ENCODE results near the gene MTIF3. TPM values are rescaled to one million over a fixed set of nuclear protein-coding genes. Genes with fewer than 3 reads are reported as not detected.

The MTIF3 gene
- total RNA-seq, 1 donor from 2014 or later, result 37.5 TPM

DNA sequence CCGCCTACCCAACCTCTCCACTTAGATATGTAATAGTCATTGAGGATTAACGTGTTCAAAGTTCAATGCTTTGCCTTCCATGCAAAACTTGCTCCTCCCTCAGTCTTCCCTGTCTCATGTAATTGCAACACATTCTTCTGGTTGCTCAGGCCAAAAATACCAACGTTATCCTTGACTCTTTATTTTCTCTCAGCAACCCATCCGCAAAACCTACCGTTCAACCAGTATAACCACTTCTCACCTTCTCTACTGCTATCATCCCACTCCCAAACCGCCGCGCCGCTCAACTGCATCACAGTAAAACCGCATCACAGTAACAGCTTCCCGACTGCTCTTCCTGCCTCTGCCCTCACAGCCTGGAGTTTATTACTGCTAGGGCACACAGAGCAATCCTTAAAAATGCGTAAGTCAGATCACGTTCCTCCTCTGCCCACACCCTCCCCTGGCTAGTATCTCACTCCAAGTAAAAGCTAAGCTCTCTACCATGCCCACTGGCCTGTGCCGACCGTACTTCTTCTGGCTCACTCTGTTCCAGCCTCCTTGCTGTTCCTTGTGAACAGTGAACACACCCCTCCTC, 8.2 kb downstream of the MTIF3 start:
- TF ChIP-seq, protein P1, sequence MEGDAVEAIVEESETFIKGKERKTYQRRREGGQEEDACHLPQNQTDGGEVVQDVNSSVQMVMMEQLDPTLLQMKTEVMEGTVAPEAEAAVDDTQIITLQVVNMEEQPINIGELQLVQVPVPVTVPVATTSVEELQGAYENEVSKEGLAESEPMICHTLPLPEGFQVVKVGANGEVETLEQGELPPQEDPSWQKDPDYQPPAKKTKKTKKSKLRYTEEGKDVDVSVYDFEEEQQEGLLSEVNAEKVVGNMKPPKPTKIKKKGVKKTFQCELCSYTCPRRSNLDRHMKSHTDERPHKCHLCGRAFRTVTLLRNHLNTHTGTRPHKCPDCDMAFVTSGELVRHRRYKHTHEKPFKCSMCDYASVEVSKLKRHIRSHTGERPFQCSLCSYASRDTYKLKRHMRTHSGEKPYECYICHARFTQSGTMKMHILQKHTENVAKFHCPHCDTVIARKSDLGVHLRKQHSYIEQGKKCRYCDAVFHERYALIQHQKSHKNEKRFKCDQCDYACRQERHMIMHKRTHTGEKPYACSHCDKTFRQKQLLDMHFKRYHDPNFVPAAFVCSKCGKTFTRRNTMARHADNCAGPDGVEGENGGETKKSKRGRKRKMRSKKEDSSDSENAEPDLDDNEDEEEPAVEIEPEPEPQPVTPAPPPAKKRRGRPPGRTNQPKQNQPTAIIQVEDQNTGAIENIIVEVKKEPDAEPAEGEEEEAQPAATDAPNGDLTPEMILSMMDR (IDR thresholded peaks at IDR 0.05), result no peak
- intact Hi-C loops (cut with DNase I), result no loop called here
- peaks cover 50% of the 10 kb centered on the region for H3K36me3 ChIP-seq
- H3K4me3 ChIP-seq, result no peak overlapping the region
- H3K4me1 ChIP-seq, result peaks cover 12% of the 10 kb centered on the region
- H3K9me3 ChIP-seq, result no peaks in the 10 kb centered on the region
- ATAC-seq (no peak), DNase-seq (no peak)
- H3K27me3 ChIP-seq (ENCODE audit: low read depth), result no peaks in the 10 kb centered on the region
- H3K27ac ChIP-seq, result no peak overlapping the region

DNA sequence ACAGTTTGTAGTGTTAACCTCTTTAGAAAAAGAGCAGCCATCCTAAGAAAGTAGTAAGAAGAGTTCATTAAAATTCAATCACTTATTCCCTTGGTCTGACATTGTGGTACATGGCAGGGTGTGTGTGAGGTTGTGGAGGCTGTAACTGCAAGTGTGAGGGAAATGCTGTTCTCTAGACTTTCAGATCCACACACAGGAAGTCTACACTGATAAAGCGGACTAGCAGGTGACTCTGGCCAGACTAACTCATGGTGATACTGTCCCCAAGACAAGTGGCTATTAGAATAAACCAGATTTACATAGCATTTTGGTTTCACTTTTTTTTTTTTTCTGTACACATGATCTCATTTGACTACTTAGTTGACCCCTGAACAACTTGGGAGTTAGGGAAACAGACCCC, 10.0 kb downstream of the MTIF3 start:
- TF ChIP-seq, protein P1 (IDR thresholded peaks at IDR 0.05), result no peak
- H3K4me3 ChIP-seq, result no peak overlapping the region
- peaks cover 66% of the 10 kb centered on the region for H3K36me3 ChIP-seq
- no peak overlapping the region for H3K27ac ChIP-seq
- no peak for ATAC-seq
- no peaks in the 10 kb centered on the region for H3K9me3 ChIP-seq
- H3K27me3 ChIP-seq (ENCODE audit: low read depth), result no peaks in the 10 kb centered on the region
- no peak for DNase-seq
- intact Hi-C loops (cut with DNase I), result no loop called here
- H3K4me1 ChIP-seq, result peaks cover 4% of the 10 kb centered on the region

DNA sequence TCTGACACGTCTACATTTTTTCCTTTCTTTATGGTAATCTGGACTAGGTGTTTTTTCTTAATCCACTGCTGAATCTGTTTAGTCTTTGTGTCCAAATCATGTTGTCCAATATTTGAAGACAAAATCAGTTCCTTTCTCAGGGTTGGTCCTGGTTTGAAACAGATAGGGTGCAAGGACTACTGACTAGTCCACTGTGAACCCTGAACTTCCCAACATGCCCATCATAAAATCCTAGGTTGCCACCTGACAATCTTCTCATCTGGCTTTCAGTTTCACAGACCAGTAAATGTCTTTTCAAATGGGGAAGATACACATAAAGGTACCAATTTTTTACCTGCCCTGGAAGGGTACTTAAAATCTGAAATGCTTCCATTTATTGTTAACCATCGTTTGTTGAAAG, 13.2 kb downstream of the MTIF3 start:
- Histone ChIP-seq H3K4me1 (peaks cover 4% of the 10 kb centered on the region), H3K4me3 (no peak overlapping the region), H3K27ac (no peak overlapping the region), H3K27me3 (ENCODE audit: low read depth) (no peaks in the 10 kb centered on the region), H3K9me3 (no peaks in the 10 kb centered on the region), H3K36me3 (peaks cover 86% of the 10 kb centered on the region)
- intact Hi-C loops (cut with DNase I), result no loop called here
- ATAC-seq (no peak), DNase-seq (no peak)
- TF ChIP-seq, protein P1 (IDR thresholded peaks at IDR 0.05), result no peak

DNA sequence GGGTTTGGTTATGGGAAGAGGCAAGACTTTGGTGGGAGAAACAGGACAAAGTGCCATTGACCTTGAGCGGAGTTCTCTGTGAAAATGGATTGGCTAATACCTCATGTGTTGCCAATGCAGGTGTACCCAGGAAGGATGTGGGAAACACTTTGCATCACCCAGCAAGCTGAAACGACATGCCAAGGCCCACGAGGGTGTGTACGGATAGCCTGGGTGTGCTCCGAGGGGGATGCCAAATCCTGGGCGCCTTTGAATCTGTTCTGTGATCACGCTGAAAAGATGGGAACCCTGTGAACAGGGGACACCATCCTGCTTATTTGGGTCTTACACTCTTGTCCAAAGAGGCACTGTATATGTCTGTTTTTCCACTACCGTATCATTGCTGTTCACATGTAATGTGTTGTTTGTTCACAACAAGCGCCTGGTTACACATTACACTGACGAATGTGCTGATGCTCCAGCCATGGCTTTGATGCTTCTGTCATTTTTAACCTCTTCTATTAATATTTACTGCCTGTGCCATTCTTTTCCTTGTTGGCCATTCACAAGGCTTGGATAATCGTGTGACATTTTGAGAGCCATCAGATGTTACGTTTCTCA, 17.7 kb downstream of the MTIF3 start:
- intact Hi-C loops (cut with DNase I), result no loop called here
- no peak for ATAC-seq
- TF ChIP-seq, protein P1 (IDR thresholded peaks at IDR 0.05), result no peak
- Histone ChIP-seq H3K4me3 (no peak overlapping the region), H3K27ac (no peak overlapping the region), H3K9me3 (no peaks in the 10 kb centered on the region), H3K27me3 (ENCODE audit: low read depth) (no peaks in the 10 kb centered on the region), H3K4me1 (peaks cover 6% of the 10 kb centered on the region), H3K36me3 (peaks cover 96% of the 10 kb centered on the region)
- no peak for DNase-seq

DNA sequence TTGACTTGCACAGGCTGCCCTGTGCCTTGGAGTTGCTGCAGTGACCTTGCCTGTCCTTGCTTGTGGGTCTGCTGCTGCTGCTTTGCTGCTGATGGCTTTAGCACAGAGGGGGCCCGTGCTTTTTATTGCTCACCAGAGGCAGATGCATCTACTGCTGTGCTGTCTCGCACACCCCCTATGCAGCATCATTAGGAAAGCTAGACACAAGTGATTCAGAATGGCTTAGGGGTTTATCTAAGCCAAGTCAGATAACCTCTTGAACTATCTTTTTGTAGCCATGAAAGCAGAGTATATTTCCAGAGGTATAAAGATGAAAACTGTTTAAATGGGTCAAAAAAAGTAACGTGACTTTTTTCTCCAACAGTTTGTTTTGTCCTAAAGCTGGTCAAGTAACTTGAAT, 18.2 kb downstream of the MTIF3 start:
- H3K9me3 ChIP-seq, result no peaks in the 10 kb centered on the region
- no peak overlapping the region for H3K4me3 ChIP-seq
- intact Hi-C loops (cut with DNase I), result no loop called here
- TF ChIP-seq, protein P1 (IDR thresholded peaks at IDR 0.05), result no peak
- no peak for ATAC-seq
- peaks cover 11% of the 10 kb centered on the region for H3K4me1 ChIP-seq
- DNase-seq, result no peak
- no peaks in the 10 kb centered on the region for H3K27me3 ChIP-seq (ENCODE audit: low read depth)
- no peak overlapping the region for H3K27ac ChIP-seq
- peaks cover 95% of the 10 kb centered on the region for H3K36me3 ChIP-seq
